Measurements from ENCODE around the gene HLA-F.

Gene HLA-F

GRCh38 chr6:29723262-29723665 is at the start of gene HLA-F:
HLA-F (plus strand) TSS chr6:29723434; CDS start chr6:29723464, 30 bp downstream.
- H3K79me2 ChIP-seq (ENCODE audit: control insufficient read depth, insufficient read depth, low read length, unreplicated experiment), result peaks cover 13% of the 10 kb centered on the region
- H3K4me3 ChIP-seq (ENCODE audit: low read depth, low read length), result peak within 1 kb of the TSS; percentile 92
- H3K36me3 ChIP-seq (ENCODE audit: insufficient read depth, low read length), result peaks cover 8% of the 10 kb centered on the region; the same call in 1 of the 2 replicates
- H3K27me3 ChIP-seq (ENCODE audit: insufficient read depth, low read length), result no peaks in the 10 kb centered on the region
- peak within 1 kb of the TSS; percentile 75 for H2AFZ ChIP-seq (ENCODE audit: low read length, unreplicated experiment)
- H3K4me1 ChIP-seq (ENCODE audit: control insufficient read depth, insufficient read depth, low read length, unreplicated experiment), result peaks cover 7% of the 10 kb centered on the region
- H3K27ac ChIP-seq (ENCODE audit: low read depth, low read length), result peak within 1 kb of the TSS; percentile 67; the same call in 1 of the 2 replicates

GRCh38 chr6:29674008-29674407 is 49.2 kb upstream of the HLA-F start:
- H3K27ac ChIP-seq (ENCODE audit: low read depth, low read length), result no peak overlapping the region
- no peaks in the 10 kb centered on the region for H3K79me2 ChIP-seq (ENCODE audit: control insufficient read depth, insufficient read depth, low read length, unreplicated experiment)
- H2AFZ ChIP-seq (ENCODE audit: low read length, unreplicated experiment), result no peak overlapping the region
- H3K4me1 ChIP-seq (ENCODE audit: control insufficient read depth, insufficient read depth, low read length, unreplicated experiment), result no peaks in the 10 kb centered on the region
- peaks cover 35% of the 10 kb centered on the region for H3K27me3 ChIP-seq (ENCODE audit: insufficient read depth, low read length)
- no peak overlapping the region for H3K4me3 ChIP-seq (ENCODE audit: low read depth, low read length)
- H3K36me3 ChIP-seq (ENCODE audit: insufficient read depth, low read length), result no peaks in the 10 kb centered on the region

- Histone ChIP-seq H3K79me2 (ENCODE audit: control insufficient read depth, insufficient read depth, low read length, unreplicated experiment) (no peaks in the 10 kb centered on the region), H3K4me3 (ENCODE audit: low read depth, low read length) (no peak overlapping the region), H2AFZ (ENCODE audit: low read length, unreplicated experiment) (no peak overlapping the region), H3K36me3 (ENCODE audit: insufficient read depth, low read length) (no peaks in the 10 kb centered on the region), H3K27me3 (ENCODE audit: insufficient read depth, low read length) (peaks cover 27% of the 10 kb centered on the region), H3K27ac (ENCODE audit: low read depth, low read length) (no peak overlapping the region), H3K4me1 (ENCODE audit: control insufficient read depth, insufficient read depth, low read length, unreplicated experiment) (no peaks in the 10 kb centered on the region)
Measured at GRCh38 chr6:29675561-29675960, 47.7 kb upstream of the HLA-F start.

- Histone ChIP-seq H3K27me3 (ENCODE audit: insufficient read depth, low read length) (peaks cover 13% of the 10 kb centered on the region), H3K36me3 (ENCODE audit: insufficient read depth, low read length) (no peaks in the 10 kb centered on the region), H3K79me2 (ENCODE audit: control insufficient read depth, insufficient read depth, low read length, unreplicated experiment) (no peaks in the 10 kb centered on the region), H3K4me1 (ENCODE audit: control insufficient read depth, insufficient read depth, low read length, unreplicated experiment) (no peaks in the 10 kb centered on the region), H3K27ac (ENCODE audit: low read depth, low read length) (no peak overlapping the region), H3K4me3 (ENCODE audit: low read depth, low read length) (no peak overlapping the region), H2AFZ (ENCODE audit: low read length, unreplicated experiment) (no peak overlapping the region)
Measured at GRCh38 chr6:29676981-29677601, 46.1 kb upstream of the HLA-F start.

GRCh38 chr6:29678114-29678513 is 45.1 kb upstream of the HLA-F start:
- no peak overlapping the region for H2AFZ ChIP-seq (ENCODE audit: low read length, unreplicated experiment)
- H3K4me3 ChIP-seq (ENCODE audit: low read depth, low read length), result no peak overlapping the region
- H3K27ac ChIP-seq (ENCODE audit: low read depth, low read length), result no peak overlapping the region
- no peaks in the 10 kb centered on the region for H3K4me1 ChIP-seq (ENCODE audit: control insufficient read depth, insufficient read depth, low read length, unreplicated experiment)
- no peaks in the 10 kb centered on the region for H3K36me3 ChIP-seq (ENCODE audit: insufficient read depth, low read length)
- H3K27me3 ChIP-seq (ENCODE audit: insufficient read depth, low read length), result peaks cover 10% of the 10 kb centered on the region
- no peaks in the 10 kb centered on the region for H3K79me2 ChIP-seq (ENCODE audit: control insufficient read depth, insufficient read depth, low read length, unreplicated experiment)

GRCh38 chr6:29679962-29680361 is 43.3 kb upstream of the HLA-F start:
- Histone ChIP-seq H3K4me3 (ENCODE audit: low read depth, low read length) (no peak overlapping the region), H3K79me2 (ENCODE audit: control insufficient read depth, insufficient read depth, low read length, unreplicated experiment) (no peaks in the 10 kb centered on the region), H2AFZ (ENCODE audit: low read length, unreplicated experiment) (no peak overlapping the region), H3K36me3 (ENCODE audit: insufficient read depth, low read length) (no peaks in the 10 kb centered on the region), H3K4me1 (ENCODE audit: control insufficient read depth, insufficient read depth, low read length, unreplicated experiment) (no peaks in the 10 kb centered on the region), H3K27ac (ENCODE audit: low read depth, low read length) (no peak overlapping the region), H3K27me3 (ENCODE audit: insufficient read depth, low read length) (peaks cover 12% of the 10 kb centered on the region; the same call in 1 of the 2 replicates)

GRCh38 chr6:29680416-29680815 is 42.8 kb upstream of the HLA-F start:
- no peak overlapping the region for H3K4me3 ChIP-seq (ENCODE audit: low read depth, low read length)
- peaks cover 13% of the 10 kb centered on the region; the same call in 1 of the 2 replicates for H3K27me3 ChIP-seq (ENCODE audit: insufficient read depth, low read length)
- no peaks in the 10 kb centered on the region for H3K36me3 ChIP-seq (ENCODE audit: insufficient read depth, low read length)
- no peaks in the 10 kb centered on the region for H3K4me1 ChIP-seq (ENCODE audit: control insufficient read depth, insufficient read depth, low read length, unreplicated experiment)
- H3K79me2 ChIP-seq (ENCODE audit: control insufficient read depth, insufficient read depth, low read length, unreplicated experiment), result no peaks in the 10 kb centered on the region
- no peak overlapping the region for H2AFZ ChIP-seq (ENCODE audit: low read length, unreplicated experiment)
- no peak overlapping the region for H3K27ac ChIP-seq (ENCODE audit: low read depth, low read length)

- Histone ChIP-seq H3K4me1 (ENCODE audit: control insufficient read depth, insufficient read depth, low read length, unreplicated experiment) (no peaks in the 10 kb centered on the region), H3K27ac (ENCODE audit: low read depth, low read length) (no peak within 1 kb of the TSS), H2AFZ (ENCODE audit: low read length, unreplicated experiment) (no peak within 1 kb of the TSS), H3K79me2 (ENCODE audit: control insufficient read depth, insufficient read depth, low read length, unreplicated experiment) (no peaks in the 10 kb centered on the region), H3K36me3 (ENCODE audit: insufficient read depth, low read length) (no peaks in the 10 kb centered on the region), H3K4me3 (ENCODE audit: low read depth, low read length) (no peak within 1 kb of the TSS), H3K27me3 (ENCODE audit: insufficient read depth, low read length) (peaks cover 17% of the 10 kb centered on the region; the same call in 1 of the 2 replicates)
Measured at GRCh38 chr6:29680904-29681303, 42.3 kb upstream of the HLA-F start, which contains the start of gene ZFP57. ZFP57 (minus strand) TSS chr6:29681152; CDS start chr6:29677003, 4,149 bp downstream.

GRCh38 chr6:29681811-29682210 is 41.4 kb upstream of the HLA-F start:
- peaks cover 20% of the 10 kb centered on the region; the same call in 1 of the 2 replicates for H3K27me3 ChIP-seq (ENCODE audit: insufficient read depth, low read length)
- H3K4me3 ChIP-seq (ENCODE audit: low read depth, low read length), result no peak overlapping the region
- H3K36me3 ChIP-seq (ENCODE audit: insufficient read depth, low read length), result no peaks in the 10 kb centered on the region
- H3K79me2 ChIP-seq (ENCODE audit: control insufficient read depth, insufficient read depth, low read length, unreplicated experiment), result no peaks in the 10 kb centered on the region
- no peak overlapping the region for H3K27ac ChIP-seq (ENCODE audit: low read depth, low read length)
- no peaks in the 10 kb centered on the region for H3K4me1 ChIP-seq (ENCODE audit: control insufficient read depth, insufficient read depth, low read length, unreplicated experiment)
- no peak overlapping the region for H2AFZ ChIP-seq (ENCODE audit: low read length, unreplicated experiment)

GRCh38 chr6:29685718-29686326 is 37.4 kb upstream of the HLA-F start:
- peaks cover 28% of the 10 kb centered on the region; the same call in 1 of the 2 replicates for H3K27me3 ChIP-seq (ENCODE audit: insufficient read depth, low read length)
- no peak overlapping the region for H3K4me3 ChIP-seq (ENCODE audit: low read depth, low read length)
- no peaks in the 10 kb centered on the region for H3K79me2 ChIP-seq (ENCODE audit: control insufficient read depth, insufficient read depth, low read length, unreplicated experiment)
- no peaks in the 10 kb centered on the region for H3K36me3 ChIP-seq (ENCODE audit: insufficient read depth, low read length)
- no peaks in the 10 kb centered on the region for H3K4me1 ChIP-seq (ENCODE audit: control insufficient read depth, insufficient read depth, low read length, unreplicated experiment)
- no peak overlapping the region for H3K27ac ChIP-seq (ENCODE audit: low read depth, low read length)
- H2AFZ ChIP-seq (ENCODE audit: low read length, unreplicated experiment), result no peak overlapping the region

- Histone ChIP-seq H2AFZ (ENCODE audit: low read length, unreplicated experiment) (no peak overlapping the region), H3K27ac (ENCODE audit: low read depth, low read length) (no peak overlapping the region), H3K36me3 (ENCODE audit: insufficient read depth, low read length) (no peaks in the 10 kb centered on the region), H3K4me3 (ENCODE audit: low read depth, low read length) (no peak overlapping the region), H3K79me2 (ENCODE audit: control insufficient read depth, insufficient read depth, low read length, unreplicated experiment) (no peaks in the 10 kb centered on the region), H3K4me1 (ENCODE audit: control insufficient read depth, insufficient read depth, low read length, unreplicated experiment) (no peaks in the 10 kb centered on the region), H3K27me3 (ENCODE audit: insufficient read depth, low read length) (peaks cover 4% of the 10 kb centered on the region)
Measured at GRCh38 chr6:29694637-29695036, 28.6 kb upstream of the HLA-F start.
